HepG2 (cell line): Measurements from ENCODE around the gene NEU1. TPM values are rescaled to one million over a fixed set of nuclear protein-coding genes. Genes with fewer than 3 reads are reported as not detected.

Experiments
- ARID2 ChIP-seq: sonication (generic); formaldehyde crosslinking; IDR thresholded peaks from 2 replicates; pipeline ENCODE4 v1.8.1; 2022; ENCODE audit warnings: mild to moderate bottlenecking, missing genetic modification reagents, borderline replicate concordance
- ARID5B ChIP-seq: IDR thresholded peaks from 2 replicates; pipeline ENCODE4 v1.4.0; 2020; ENCODE audit warnings: mild to moderate bottlenecking, missing genetic modification reagents
- DMAP1 ChIP-seq: IDR thresholded peaks from 2 replicates; pipeline ENCODE4 v1.6.1; 2016
- GABPA ChIP-seq, 2 experiments: IDR thresholded peaks; 2 replicates each; pipeline ENCODE4 v1.6.1; 2011 to 2016; ENCODE audit warnings: low read depth in 2 of 2, low read length in 1 of 2, missing biosample characterization in 1 of 2, missing genetic modification characterization in 1 of 2
- GATAD1 ChIP-seq: IDR thresholded peaks from 2 replicates; pipeline ENCODE4 v1.6.1; 2016; ENCODE audit warnings: missing genetic modification reagents, missing compliant biosample characterization
- MLX ChIP-seq: IDR thresholded peaks from 2 replicates; pipeline ENCODE4 v1.6.1; 2016
- NCOR1 ChIP-seq: fragments of 200-600 bp; sonication (generic); IDR thresholded peaks from 2 replicates; pipeline ENCODE4 v1.7.0; 2017; ENCODE audit warnings: antibody characterized with exemption, low read length, borderline replicate concordance
- NFE2L2 ChIP-seq: fragments of 150-350 bp; IDR thresholded peaks from 2 replicates; pipeline ENCODE4 v1.6.1; 2014; ENCODE audit warnings: low read length
- RAD21 ChIP-seq: fragments of 450-650 bp; formaldehyde crosslinking; IDR thresholded peaks from 2 replicates; pipeline ENCODE4 v1.5.0; 2020; ENCODE audit warnings: mild to moderate bottlenecking
- RBAK ChIP-seq: sonication (generic); formaldehyde crosslinking; IDR thresholded peaks from 2 replicates; pipeline ENCODE4 v1.5.1; 2020; ENCODE audit warnings: mild to moderate bottlenecking, missing genetic modification reagents
- SMYD3 ChIP-seq: sonication (generic); formaldehyde crosslinking; IDR thresholded peaks from 2 replicates; pipeline ENCODE4 v1.8.1; 2023; ENCODE audit warnings: mild to moderate bottlenecking, missing genetic modification reagents
- SPEN ChIP-seq: sonication (generic); formaldehyde crosslinking; IDR thresholded peaks from 2 replicates; pipeline ENCODE4 v1.5.1; 2020; ENCODE audit warnings: low read depth, mild to moderate bottlenecking, missing genetic modification reagents
- TIGD3 ChIP-seq: sonication (generic); formaldehyde crosslinking; IDR thresholded peaks from 2 replicates; pipeline ENCODE4 v1.5.1; 2020; ENCODE audit warnings: mild to moderate bottlenecking, missing genetic modification reagents, borderline replicate concordance
- ZBTB3 ChIP-seq: sonication (generic); formaldehyde crosslinking; IDR thresholded peaks from 2 replicates; pipeline ENCODE4 v1.4.0; 2020; ENCODE audit warnings: low read depth, mild to moderate bottlenecking, moderate library complexity, missing genetic modification reagents, borderline replicate concordance
- ZBTB43 ChIP-seq: sonication (generic); formaldehyde crosslinking; conservative IDR thresholded peaks from 2 replicates; pipeline ENCODE4 v1.4.0; 2020; ENCODE audit warnings: missing genetic modification reagents
- ZBTB7A ChIP-seq: sonication (generic); formaldehyde crosslinking; IDR thresholded peaks from 2 replicates; pipeline ENCODE4 v1.8.0; 2022; ENCODE audit warnings: mild to moderate bottlenecking, missing genetic modification reagents
- ZNF232 ChIP-seq: sonication (generic); formaldehyde crosslinking; IDR thresholded peaks from 2 replicates; pipeline ENCODE4 v1.4.0; 2020; ENCODE audit warnings: missing genetic modification reagents, borderline replicate concordance
- ZNF557 ChIP-seq: sonication (generic); formaldehyde crosslinking; IDR thresholded peaks from 2 replicates; pipeline ENCODE4 v1.4.0; 2020; ENCODE audit warnings: missing genetic modification reagents
- ZNF749 ChIP-seq: sonication (generic); formaldehyde crosslinking; IDR thresholded peaks from 2 replicates; pipeline ENCODE4 v1.8.0; 2022; ENCODE audit warnings: mild to moderate bottlenecking, missing genetic modification reagents, moderate library complexity, borderline replicate concordance
- ZSCAN29 ChIP-seq: sonication (generic); formaldehyde crosslinking; conservative IDR thresholded peaks from 2 replicates; pipeline ENCODE4 v1.4.0; 2020; ENCODE audit warnings: mild to moderate bottlenecking, missing genetic modification reagents
- ZSCAN31 ChIP-seq: sonication (generic); formaldehyde crosslinking; IDR thresholded peaks from 2 replicates; pipeline ENCODE4 v1.5.0; 2020; ENCODE audit warnings: low read depth, mild to moderate bottlenecking, missing genetic modification reagents
- polyA plus RNA-seq, 8 experiments: library from polyadenylated mRNA; depleted of rRNA in 3 of 8; stranded (reverse) in 7 of 8; unstranded in 1 of 8; fragments of >200 nt; fragmentation: Illumina TruSeq in 4 of 8; extraction: Trizol in 4 of 8; gene quantifications; 2 replicates each; pipeline versions ENCODE4 v1.2.1 to v1.2.3, GENCODE V29; 2011 to 2016; ENCODE audit warnings: low read depth in 4 of 8, missing spikeins in 1 of 8, mixed read lengths in 1 of 8; ENCODE audit not compliant: insufficient read depth in 1 of 8
- total RNA-seq, 5 experiments: library from RNA; depleted of rRNA; stranded (reverse); fragments of >200 nt; fragmentation: Illumina TruSeq; extraction: Trizol; gene quantifications; 2 replicates each; pipeline ENCODE4 v1.2.3, GENCODE V29; 2016; ENCODE audit warnings: low read depth in 1 of 5

NEU1 gene
- total and polyA plus RNA-seq, 2 of the 13 experiments (the other 11 are each of a cell fraction or from before 2014, with no cell fraction given) = 215 to 297 TPM

GRCh38 chr6:31821301-31822035, 41.2 kb downstream of the NEU1 start (continued):
- TF ChIP-seq ARID5B (CRISPR knock-in tag) = no peak
- TF ChIP-seq ZBTB7A (CRISPR knock-in tag) = no peak
- no peak for TF ChIP-seq GATAD1 (CRISPR knock-in tag)
- TF ChIP-seq ZSCAN29 (CRISPR knock-in tag) = no peak
- 0 out of 2 replicates have a peak, but pooled peaks have one; percentile 14 for TF ChIP-seq RAD21
- TF ChIP-seq ZBTB43 (CRISPR knock-in tag) = no peak
- TF ChIP-seq MLX (CRISPR knock-in tag) = no peak
- no peak for TF ChIP-seq RBAK (CRISPR knock-in tag)
- TF ChIP-seq TIGD3 (CRISPR knock-in tag) = no peak
- TF ChIP-seq DMAP1 (CRISPR knock-in tag) = no peak; the same call in 1 of the 2 replicates
- no peak for TF ChIP-seq SPEN (CRISPR knock-in tag)
- TF ChIP-seq ZNF232 (CRISPR knock-in tag) = no peak
- no peak for TF ChIP-seq ZBTB3
- no peak for TF ChIP-seq NFE2L2
- no peak for TF ChIP-seq SMYD3 (CRISPR knock-in tag)
- no peak for TF ChIP-seq NCOR1
- peak; percentile 62; the same call in 1 of the 2 replicates for TF ChIP-seq ZNF749 (CRISPR knock-in tag)
- no peak for TF ChIP-seq ARID2
- no peak for TF ChIP-seq GABPA (IDR thresholded peaks at IDR 0.05; ENCODE audit: low read depth, low read length)
- no peak for TF ChIP-seq GABPA (CRISPR knock-in tag; IDR thresholded peaks at IDR 0.05; ENCODE audit: low read depth)
- TF ChIP-seq ZNF557 (CRISPR knock-in tag) = no peak
- TF ChIP-seq ZSCAN31 (CRISPR knock-in tag) = 0 out of 2 replicates have a peak, but pooled peaks have one; percentile 14
